Esophagus muscularis mucosa (tissue), 4 donors: ENCODE results near the gene MYO16. TPM values are rescaled to one million over a fixed set of nuclear protein-coding genes. Genes with fewer than 3 reads are reported as not detected.
"Not testable (repeated sequence)": the region's sequence is repeated elsewhere in the genome, so short reads cannot be mapped to it uniquely, and the experiment has no call there.

Source experiments
- DNase-seq: peaks from one replicate; pipeline ENCODE4 v3.0.0-alpha.2; 2017; ENCODE audit errors: extremely low spot score
- H3K27ac ChIP-seq, 4 donors: fragments of 200-600 bp; sonication (generic); replicated peaks in 1 of 4; 1 replicate in 3 of 4; 2 replicates in 1 of 4; pipeline ENCODE4 v1.5.1; 2016 to 2019; ENCODE audit warnings: mild to moderate bottlenecking in 1 of 4
- H3K27me3 ChIP-seq, 4 donors: fragments of 200-600 bp; sonication (generic); one replicate each; pipeline versions ENCODE4 v1.5.1 to v1.6.0; 2016 to 2019
- H3K36me3 ChIP-seq, 4 donors: fragments of 200-600 bp; sonication (generic); one replicate each; pipeline ENCODE4 v1.5.1; 2016 to 2019
- H3K4me1 ChIP-seq, 4 donors: fragments of 200-600 bp; sonication (generic); one replicate each; pipeline ENCODE4 v1.5.1; 2016 to 2019
- H3K4me3 ChIP-seq, 4 donors: fragments of 200-600 bp; sonication (generic); 1 replicate in 2 of 4; 2 replicates in 2 of 4; pipeline ENCODE4 v1.5.1; 2016 to 2019; ENCODE audit warnings: mild to moderate bottlenecking in 4 of 4, moderate library complexity in 1 of 4
- H3K9me3 ChIP-seq, 4 donors: fragments of 200-600 bp; sonication (generic); 1 replicate in 3 of 4; 2 replicates in 1 of 4; pipeline ENCODE4 v1.5.1; 2016 to 2019
- CTCF ChIP-seq, 3 experiments: fragments of 200-600 bp in 2 of 3; fragments of 450-650 bp in 1 of 3; sonication (generic) in 2 of 3; IDR thresholded peaks; one replicate each; pipeline ENCODE4 v1.5.1; 2017 to 2019; ENCODE audit warnings: antibody characterized with exemption in 3 of 3, mild to moderate bottlenecking in 2 of 3, moderate library complexity in 1 of 3
- EP300 ChIP-seq: sonication (generic); formaldehyde crosslinking; IDR thresholded peaks from one replicate; pipeline ENCODE4 v1.6.1; 2017; ENCODE audit warnings: antibody characterized with exemption
- POLR2A ChIP-seq: fragments of 450-650 bp; IDR thresholded peaks from one replicate; pipeline ENCODE4 v1.6.1; 2017; ENCODE audit warnings: antibody characterized with exemption, moderate library complexity, mild to moderate bottlenecking, low read depth
- POLR2AphosphoS5 ChIP-seq, 2 donors: sonication (generic); formaldehyde crosslinking; IDR thresholded peaks; one replicate each; pipeline ENCODE4 v1.6.1; 2017; ENCODE audit warnings: antibody characterized with exemption in 2 of 2
- WGBS: methylation state at CpG from one replicate; pipeline ENCODE4 v1.1.5; 2018; 5-methylcytosine and 5-hydroxymethylcytosine counted together
- intact Hi-C: fragments of 100-400 bp; cut with DNase I; formaldehyde crosslinking; loops from one replicate; pipeline ENCODE4 v1.15.1; 2023
- total RNA-seq, 4 donors: library from RNA; depleted of rRNA; stranded (reverse); fragments of >200 nt; gene quantifications; one replicate each; pipeline versions ENCODE4 v1.1.0 to v1.2.1, GENCODE V29; 2016

Gene MYO16
- total RNA-seq, 4 donors from 2014 or later, result 1.2 to 3.7 (median 1.8) TPM

- no peaks in the 10 kb centered on the region for H3K36me3 ChIP-seq
- intact Hi-C loops, result no loop called here
- TF ChIP-seq EP300 (no peak), CTCF (IDR thresholded peaks at IDR 0.05) (no peak), POLR2A (no peak), POLR2AphosphoS5 (IDR thresholded peaks at IDR 0.05) (no peak)
- no peak overlapping the region for H3K27ac ChIP-seq
- no peaks in the 10 kb centered on the region for H3K9me3 ChIP-seq
- DNase-seq, result no peak
- no peaks in the 10 kb centered on the region for H3K4me1 ChIP-seq
- 51% methylated on average over 1 of the region's 1 CpG for WGBS
- H3K4me3 ChIP-seq, result no peak overlapping the region
- H3K27me3 ChIP-seq, result no peaks in the 10 kb centered on the region
These were observed 274.2 kb downstream of the MYO16 start for GRCh38 chr13:108903613-108904012.

- Histone ChIP-seq H3K27me3 (no peaks in the 10 kb centered on the region), H3K36me3 (no peaks in the 10 kb centered on the region), H3K4me1 (peaks cover 9 to 26% (median 25%) of the 10 kb centered on the region in 4 donors), H3K9me3 (no peaks in the 10 kb centered on the region), H3K27ac (no peak overlapping the region), H3K4me3 (no peak overlapping the region)
- WGBS, result 84% methylated on average over 2 of the region's 2 CpGs
- intact Hi-C loops, result no loop called here
- no peak for DNase-seq
- TF ChIP-seq POLR2AphosphoS5 (IDR thresholded peaks at IDR 0.05) (no peak), CTCF (IDR thresholded peaks at IDR 0.05) (no peak), EP300 (no peak), POLR2A (no peak)
These were observed 282.4 kb downstream of the MYO16 start for GRCh38 chr13:108911807-108912206.

- H3K9me3 ChIP-seq, H3K4me3 ChIP-seq, H3K27ac ChIP-seq, DNase-seq, H3K36me3 ChIP-seq, intact Hi-C loops, H3K27me3 ChIP-seq: not testable (repeated sequence)
- WGBS, result 85% methylated on average over 4 of the region's 4 CpGs
- H3K4me1 ChIP-seq, result peaks cover 9 to 37% (median 27%) of the 10 kb centered on the region in 4 donors
These were observed 284.3 kb downstream of the MYO16 start for GRCh38 chr13:108913731-108914130.

GRCh38 chr13:108915095-108915633 is 285.8 kb downstream of the MYO16 start:
- intact Hi-C loops, result loop anchor here (5.0 kb wide), 1 partner anchor 1192 kb away; no protein-coding TSS in a partner anchor
- TF ChIP-seq CTCF (IDR thresholded peaks at IDR 0.05) (peak; percentile 66 to 72 (median 69)), POLR2AphosphoS5 (IDR thresholded peaks at IDR 0.05) (no peak)
- no peaks in the 10 kb centered on the region for H3K27me3 ChIP-seq
- no peaks in the 10 kb centered on the region for H3K9me3 ChIP-seq
- WGBS, result 12% methylated on average over 7 of the region's 7 CpGs
- no peak for DNase-seq
- H3K27ac ChIP-seq, result peak overlapping the region; percentile 81 to 88 (median 85)
- peak overlapping the region; percentile 26 to 41 (median 33) for H3K4me3 ChIP-seq
- H3K4me1 ChIP-seq, result peaks cover 9 to 51% (median 38%) of the 10 kb centered on the region in 4 donors
- no peaks in the 10 kb centered on the region for H3K36me3 ChIP-seq

- Histone ChIP-seq H3K4me3 (peak overlapping the region; percentile 26 to 41 (median 33)), H3K27ac (peak overlapping the region; percentile 81 to 88 (median 85)), H3K9me3 (no peaks in the 10 kb centered on the region), H3K27me3 (no peaks in the 10 kb centered on the region), H3K36me3 (no peaks in the 10 kb centered on the region), H3K4me1 (peaks cover 9 to 52% (median 38%) of the 10 kb centered on the region in 4 donors)
- 21% methylated on average over 9 of the region's 9 CpGs for WGBS
- TF ChIP-seq CTCF (IDR thresholded peaks at IDR 0.05), result no peak
- no peak for TF ChIP-seq POLR2A
- TF ChIP-seq EP300, result peak; percentile 31
- TF ChIP-seq POLR2AphosphoS5 (IDR thresholded peaks at IDR 0.05), result peak; percentile 94 to 99
- DNase-seq, result peak; percentile 96
- intact Hi-C loops, result loop anchor here (5.0 kb wide), 1 partner anchor 1191 kb away; no protein-coding TSS in a partner anchor
These were observed 286.5 kb downstream of the MYO16 start for GRCh38 chr13:108915634-108916512.
